ENCODE results near the gene PLD1.

Gene PLD1

DNA sequence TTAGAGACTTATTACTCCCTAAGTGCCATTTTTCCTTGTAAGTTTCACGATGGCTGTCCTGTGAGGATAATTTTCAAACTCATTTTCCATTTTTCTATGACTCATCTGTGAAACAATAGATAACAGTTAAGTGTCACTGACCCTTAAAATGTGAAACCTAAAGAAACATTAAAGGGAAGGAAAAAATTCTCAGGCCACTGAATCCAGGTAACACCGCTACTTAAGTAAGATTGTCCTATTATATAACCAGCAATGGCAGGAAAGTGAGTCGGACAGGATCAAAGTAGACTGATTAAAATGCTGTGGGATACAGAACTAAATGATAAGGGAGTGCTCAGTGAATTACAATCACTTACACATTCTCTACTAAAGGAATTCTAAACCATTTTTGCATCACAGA, 12.4 kb downstream of the PLD1 start:
- DNase-seq (ENCODE audit: low read depth) = no peak
- no peak overlapping the region for H3K4me3 ChIP-seq (ENCODE audit: low read length)
- TF ChIP-seq, protein P1, sequence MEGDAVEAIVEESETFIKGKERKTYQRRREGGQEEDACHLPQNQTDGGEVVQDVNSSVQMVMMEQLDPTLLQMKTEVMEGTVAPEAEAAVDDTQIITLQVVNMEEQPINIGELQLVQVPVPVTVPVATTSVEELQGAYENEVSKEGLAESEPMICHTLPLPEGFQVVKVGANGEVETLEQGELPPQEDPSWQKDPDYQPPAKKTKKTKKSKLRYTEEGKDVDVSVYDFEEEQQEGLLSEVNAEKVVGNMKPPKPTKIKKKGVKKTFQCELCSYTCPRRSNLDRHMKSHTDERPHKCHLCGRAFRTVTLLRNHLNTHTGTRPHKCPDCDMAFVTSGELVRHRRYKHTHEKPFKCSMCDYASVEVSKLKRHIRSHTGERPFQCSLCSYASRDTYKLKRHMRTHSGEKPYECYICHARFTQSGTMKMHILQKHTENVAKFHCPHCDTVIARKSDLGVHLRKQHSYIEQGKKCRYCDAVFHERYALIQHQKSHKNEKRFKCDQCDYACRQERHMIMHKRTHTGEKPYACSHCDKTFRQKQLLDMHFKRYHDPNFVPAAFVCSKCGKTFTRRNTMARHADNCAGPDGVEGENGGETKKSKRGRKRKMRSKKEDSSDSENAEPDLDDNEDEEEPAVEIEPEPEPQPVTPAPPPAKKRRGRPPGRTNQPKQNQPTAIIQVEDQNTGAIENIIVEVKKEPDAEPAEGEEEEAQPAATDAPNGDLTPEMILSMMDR (IDR thresholded peaks at IDR 0.05; ENCODE audit: insufficient read depth, low read depth, low read length, missing control alignments) = no peak

DNA sequence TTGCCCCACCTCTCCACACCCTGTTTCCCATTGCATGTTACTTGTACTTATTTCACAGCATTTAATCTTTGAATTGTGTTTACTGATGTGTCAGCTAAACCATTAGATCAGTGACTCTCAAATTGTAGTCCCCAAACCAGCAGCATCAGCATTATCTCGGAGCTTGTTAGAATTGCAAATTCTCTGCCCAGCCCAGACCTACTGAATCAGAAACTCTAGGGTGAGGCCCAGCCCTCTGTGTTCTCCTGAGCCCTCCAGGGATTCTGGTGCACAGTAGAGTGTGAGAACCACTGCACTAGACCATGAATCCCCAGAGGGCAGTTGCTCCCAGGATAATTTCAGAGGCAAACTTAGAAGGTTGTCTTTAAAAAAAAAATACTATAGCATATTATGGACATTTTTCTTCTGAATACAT, 13.0 kb downstream of the PLD1 start:
- H3K4me3 ChIP-seq (ENCODE audit: low read length) = peak overlapping the region; percentile 30
- TF ChIP-seq, protein P1 (IDR thresholded peaks at IDR 0.05; ENCODE audit: insufficient read depth, low read depth, low read length, missing control alignments) = no peak
- DNase-seq (ENCODE audit: low read depth) = peak; percentile 87

DNA sequence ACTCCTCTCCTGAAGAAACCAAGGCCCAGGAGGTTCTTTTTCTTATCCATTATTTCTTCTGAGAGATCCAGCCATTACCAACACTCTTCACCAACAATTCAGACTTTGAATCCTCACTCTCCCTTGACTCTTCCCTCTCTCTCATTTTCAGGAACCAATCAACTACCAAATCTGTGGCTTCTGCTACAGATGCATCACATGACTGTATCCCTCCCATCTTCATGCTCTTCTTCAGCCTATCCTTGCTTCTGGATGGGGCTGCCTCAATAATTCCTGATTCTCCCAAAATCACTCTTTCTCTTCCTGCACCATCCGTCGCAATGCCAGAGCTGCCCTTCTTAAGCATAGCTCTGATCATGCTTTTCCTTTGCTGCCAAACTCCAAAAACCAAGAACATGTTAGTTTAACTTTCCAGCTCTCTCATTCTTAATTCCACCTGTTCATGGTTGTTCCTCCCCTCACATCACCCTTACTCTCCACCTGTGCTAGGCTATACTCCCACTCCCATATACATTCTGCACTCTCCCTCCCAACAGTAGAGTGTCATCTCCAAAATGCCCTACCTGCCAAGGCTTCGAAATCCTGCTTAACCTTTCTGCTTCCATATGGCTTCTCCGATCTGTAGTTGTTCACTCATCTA, 13.5 kb downstream of the PLD1 start:
- TF ChIP-seq, protein P1 (IDR thresholded peaks at IDR 0.05; ENCODE audit: insufficient read depth, low read depth, low read length, missing control alignments) = no peak
- DNase-seq (ENCODE audit: low read depth) = no peak
- peak overlapping the region; percentile 30 for H3K4me3 ChIP-seq (ENCODE audit: low read length)

DNA sequence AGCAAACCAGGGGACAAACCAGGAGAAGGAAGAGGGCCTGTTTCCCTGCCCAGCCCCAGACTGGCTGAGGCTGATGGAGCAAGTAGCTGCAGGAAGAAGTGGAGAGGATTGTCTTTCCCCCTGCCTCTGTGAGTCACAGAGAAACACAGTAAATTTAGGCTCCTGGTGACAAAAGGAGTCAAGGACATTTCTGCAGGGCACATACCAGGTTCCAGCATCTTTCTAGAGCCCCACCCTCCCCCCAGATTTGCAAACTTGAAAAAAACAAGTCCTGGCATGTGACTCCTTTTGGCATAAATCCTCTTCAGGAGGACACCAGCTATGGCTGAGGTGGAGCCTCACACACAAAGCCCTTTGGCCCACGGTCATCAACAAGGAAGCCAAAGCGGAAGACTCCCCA, 17.8 kb downstream of the PLD1 start:
- peak; percentile 70 for DNase-seq (ENCODE audit: low read depth)
- H3K4me3 ChIP-seq (ENCODE audit: low read length) = no peak overlapping the region
- TF ChIP-seq, protein P1 (IDR thresholded peaks at IDR 0.05; ENCODE audit: insufficient read depth, low read depth, low read length, missing control alignments) = no peak

DNA sequence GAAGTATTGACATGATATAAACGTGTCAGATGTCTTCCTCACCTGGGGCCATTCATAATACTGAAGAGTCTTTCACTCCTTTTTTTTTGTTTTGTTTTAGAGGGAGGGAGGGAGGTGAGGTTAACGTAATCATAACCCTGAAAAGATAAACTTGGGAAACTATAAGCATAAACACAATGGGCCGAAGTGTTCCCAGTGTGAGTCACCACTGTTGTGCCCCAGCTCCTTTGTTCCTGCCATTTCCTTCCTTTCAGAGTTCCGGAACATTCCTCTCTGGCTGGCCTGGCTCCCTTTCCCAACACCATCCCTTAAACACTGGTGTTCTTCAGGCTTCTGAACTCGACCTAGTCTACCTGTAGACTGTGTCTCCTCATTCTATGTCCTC, 18.6 kb downstream of the PLD1 start:
- peak; percentile 83 for DNase-seq (ENCODE audit: low read depth)
- TF ChIP-seq, protein P1 (IDR thresholded peaks at IDR 0.05; ENCODE audit: insufficient read depth, low read depth, low read length, missing control alignments) = no peak
- H3K4me3 ChIP-seq (ENCODE audit: low read length) = no peak overlapping the region

DNA sequence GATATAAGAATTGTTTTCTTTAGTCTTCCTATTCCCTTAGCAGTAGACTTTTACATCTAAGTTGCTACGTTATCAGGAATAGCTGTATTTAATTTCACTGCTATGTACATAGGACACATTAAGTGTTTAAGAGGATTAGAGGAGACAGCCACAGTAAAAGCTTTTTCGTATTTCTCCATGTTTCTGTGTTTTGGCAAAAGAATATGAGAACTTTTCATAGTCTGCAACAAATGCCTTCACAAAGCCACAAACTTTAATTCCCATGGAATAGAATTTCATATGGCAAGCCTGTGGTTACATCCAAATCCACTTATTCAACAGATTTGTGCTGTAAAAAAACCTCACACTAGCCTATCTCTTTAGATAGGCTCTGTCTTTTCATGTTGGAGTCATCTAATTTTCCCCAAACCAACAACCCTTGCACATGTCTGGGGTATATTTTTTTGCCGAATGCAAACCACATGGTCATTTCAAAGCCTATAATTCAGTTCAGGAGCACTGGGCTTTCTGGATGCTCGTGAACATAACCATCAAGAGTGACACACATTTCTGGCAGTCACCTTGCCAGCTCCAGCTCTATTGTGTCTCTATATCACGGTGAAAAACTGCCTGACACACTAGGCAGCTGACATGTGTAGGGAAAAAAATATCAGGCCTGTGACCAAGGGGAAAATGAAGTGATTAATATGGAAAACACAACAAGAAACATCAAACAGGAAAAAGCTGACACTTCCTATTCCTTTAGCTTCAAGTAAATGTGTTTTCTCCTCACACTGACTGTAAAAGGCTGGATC, 19.2 kb downstream of the PLD1 start:
- H3K4me3 ChIP-seq (ENCODE audit: low read length) = no peak overlapping the region
- TF ChIP-seq, protein P1 (IDR thresholded peaks at IDR 0.05; ENCODE audit: insufficient read depth, low read depth, low read length, missing control alignments) = no peak
- no peak for DNase-seq (ENCODE audit: low read depth)

Data from epithelial cell of esophagus (primary cell).